Activated T-helper 1 cell treated with anti-CD3 and anti-CD28 coated beads, Interleukin-12 subunit alpha, Interleukin-12 subunit beta, Interleukin-2, Interleukin-4 antibody, amounts not matched to agents 30 ng/mL and 10 ng/mL and 1 ng/mL, durations not matched to agents 14 hours and 24 hours and 36 hours (primary cell): ENCODE measurements around the gene DAPK3. TPM values are rescaled to one million over a fixed set of nuclear protein-coding genes. Genes with fewer than 3 reads are reported as not detected.

Experiments
- DNase-seq: peaks from one replicate; pipeline ENCODE4 v3.0.0; 2021; ENCODE audit warnings: low spot score
- H3K27ac Mint-ChIP-seq: one replicate; pipeline ENCODE4 v1.8.0; 2021; ENCODE audit warnings: mild to moderate bottlenecking, mixed read lengths
- H3K27me3 Mint-ChIP-seq: one replicate; pipeline ENCODE4 v1.8.0; 2022; ENCODE audit warnings: mild to moderate bottlenecking, moderate library complexity, mixed read lengths; ENCODE audit not compliant: insufficient read depth
- H3K36me3 Mint-ChIP-seq: one replicate; pipeline ENCODE4 v1.8.0; 2021; ENCODE audit warnings: low read depth, mixed read lengths
- H3K4me1 Mint-ChIP-seq: one replicate; pipeline ENCODE4 v1.8.0; 2021; ENCODE audit warnings: low read depth, mixed read lengths
- H3K4me3 Mint-ChIP-seq: one replicate; pipeline ENCODE4 v1.8.0; 2021; ENCODE audit warnings: mild to moderate bottlenecking, moderate library complexity, mixed read lengths
- H3K9me3 Mint-ChIP-seq: one replicate; pipeline ENCODE4 v1.8.0; 2021; ENCODE audit warnings: mixed read lengths
- intact Hi-C: fragments of 100-400 bp; cut with micrococcal nuclease; formaldehyde crosslinking; loops from one replicate; pipeline ENCODE4 v1.15.1; 2024
- total RNA-seq: library from RNA; stranded (reverse); gene quantifications from 2 replicates; pipeline ENCODE4 v1.2.3, GENCODE V29; 2022

DAPK3 gene
- total RNA-seq, 1 donor from 2014 or later, result 47.3 TPM

DNA sequence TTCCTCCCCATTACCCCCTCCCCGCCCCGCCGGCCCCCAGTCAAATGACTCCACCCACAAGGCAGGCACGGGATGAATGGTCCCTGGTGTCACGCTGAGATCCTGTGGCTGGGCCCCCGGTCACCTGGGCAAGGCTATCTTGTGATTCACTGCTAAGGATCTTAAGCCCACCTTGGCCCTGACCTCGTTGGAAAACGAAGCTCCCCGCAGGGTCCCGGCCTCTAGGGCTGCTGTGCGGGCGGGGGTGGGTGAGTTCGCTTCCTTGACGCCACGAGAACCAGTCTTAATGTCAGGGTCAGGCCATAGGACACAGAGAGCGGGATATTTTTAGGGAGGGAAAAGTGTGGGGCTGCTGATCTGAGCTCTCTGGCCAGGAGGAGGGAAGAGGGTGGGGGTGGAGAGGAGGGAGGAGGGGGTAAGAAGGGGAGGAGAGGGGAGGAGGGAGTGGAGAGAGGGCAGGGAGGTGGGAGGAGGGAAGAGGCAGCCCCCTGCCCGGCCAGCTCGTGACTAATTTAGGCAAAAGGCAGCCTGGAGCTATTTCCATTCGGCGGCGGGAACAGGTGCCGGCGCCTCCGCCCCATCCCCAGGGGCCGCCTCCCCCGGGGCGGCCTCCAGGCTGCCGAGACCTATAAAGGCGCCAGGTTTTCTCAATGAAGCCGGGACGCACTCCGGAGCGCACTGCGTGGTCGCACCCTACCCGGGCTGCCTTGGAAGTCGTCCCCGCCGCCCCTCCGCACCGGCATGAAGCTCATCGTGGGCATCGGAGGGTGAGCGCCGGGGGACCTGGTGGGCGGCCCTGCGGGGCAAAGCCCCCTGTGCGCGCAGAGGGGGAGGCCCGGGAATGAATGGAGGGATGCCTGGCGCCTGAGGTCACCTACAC lies 37.7 kb downstream of the DAPK3 start, which contains the start of gene NMRK2:
Gene NMRK2, plus strand, starts transcription at position 139 of the 880 bp plus-strand sequence. Its CDS starts 603 bp downstream, at position 742.
- intact Hi-C loops, result no loop called here
- no peaks in the 10 kb centered on the region for H3K4me1 Mint-ChIP-seq
- no peaks in the 10 kb centered on the region for H3K36me3 Mint-ChIP-seq
- peaks cover 31% of the 10 kb centered on the region for H3K27me3 Mint-ChIP-seq
- H3K4me3 Mint-ChIP-seq, result no peak within 1 kb of the TSS
- H3K27ac Mint-ChIP-seq, result no peak within 1 kb of the TSS
- no peak for DNase-seq
- no peaks in the 10 kb centered on the region for H3K9me3 Mint-ChIP-seq

DNA sequence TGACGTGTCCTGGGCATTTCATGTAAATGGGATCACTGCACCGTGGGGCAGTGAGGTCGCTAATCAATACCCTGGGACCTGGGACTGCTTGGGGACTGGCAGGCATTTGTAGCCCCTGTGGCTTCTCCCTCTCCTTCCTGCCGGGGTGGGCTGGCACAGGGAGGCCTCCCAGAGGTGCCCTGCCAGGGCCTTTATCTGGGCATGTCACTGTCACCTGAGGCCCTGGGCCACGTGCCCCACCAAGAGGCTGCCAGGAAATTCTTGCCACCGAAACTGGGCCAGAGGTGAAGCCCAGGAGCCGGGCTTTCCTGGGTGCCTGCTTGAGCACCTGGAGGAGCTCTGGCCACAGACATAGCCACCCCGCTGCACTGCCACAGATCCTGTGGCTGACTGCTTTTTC lies 39.9 kb downstream of the DAPK3 start:
- H3K27me3 Mint-ChIP-seq, result peaks cover 31% of the 10 kb centered on the region
- intact Hi-C loops, result no loop called here
- no peaks in the 10 kb centered on the region for H3K9me3 Mint-ChIP-seq
- H3K4me3 Mint-ChIP-seq, result no peak overlapping the region
- DNase-seq, result no peak
- H3K4me1 Mint-ChIP-seq, result no peaks in the 10 kb centered on the region
- no peaks in the 10 kb centered on the region for H3K36me3 Mint-ChIP-seq
- H3K27ac Mint-ChIP-seq, result no peak overlapping the region

DNA sequence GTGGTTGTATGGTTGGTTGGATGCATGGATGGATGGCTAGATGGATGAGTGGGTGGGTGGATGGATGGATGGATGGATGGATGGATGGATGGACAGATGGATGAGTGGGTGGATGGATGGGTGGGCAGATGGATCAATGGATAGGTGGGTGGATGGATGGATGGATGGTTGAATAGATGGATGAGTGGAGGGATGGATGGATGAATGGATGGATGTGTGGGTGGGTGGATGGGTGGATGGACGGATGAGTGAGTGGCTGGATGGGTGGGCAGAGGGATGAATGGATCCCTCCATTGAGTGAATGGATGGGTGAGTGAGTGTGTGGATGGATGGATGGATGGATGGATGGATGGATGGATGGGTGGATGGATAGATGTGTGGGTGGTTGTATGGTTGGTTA lies 47.0 kb downstream of the DAPK3 start:
- peaks cover 2% of the 10 kb centered on the region for H3K36me3 Mint-ChIP-seq
- no peak overlapping the region for H3K4me3 Mint-ChIP-seq
- H3K27ac Mint-ChIP-seq, result no peak overlapping the region
- intact Hi-C loops, result no loop called here
- peaks cover 2% of the 10 kb centered on the region for H3K27me3 Mint-ChIP-seq
- no peaks in the 10 kb centered on the region for H3K4me1 Mint-ChIP-seq
- H3K9me3 Mint-ChIP-seq, result peaks cover 24% of the 10 kb centered on the region
- no peak for DNase-seq

DNA sequence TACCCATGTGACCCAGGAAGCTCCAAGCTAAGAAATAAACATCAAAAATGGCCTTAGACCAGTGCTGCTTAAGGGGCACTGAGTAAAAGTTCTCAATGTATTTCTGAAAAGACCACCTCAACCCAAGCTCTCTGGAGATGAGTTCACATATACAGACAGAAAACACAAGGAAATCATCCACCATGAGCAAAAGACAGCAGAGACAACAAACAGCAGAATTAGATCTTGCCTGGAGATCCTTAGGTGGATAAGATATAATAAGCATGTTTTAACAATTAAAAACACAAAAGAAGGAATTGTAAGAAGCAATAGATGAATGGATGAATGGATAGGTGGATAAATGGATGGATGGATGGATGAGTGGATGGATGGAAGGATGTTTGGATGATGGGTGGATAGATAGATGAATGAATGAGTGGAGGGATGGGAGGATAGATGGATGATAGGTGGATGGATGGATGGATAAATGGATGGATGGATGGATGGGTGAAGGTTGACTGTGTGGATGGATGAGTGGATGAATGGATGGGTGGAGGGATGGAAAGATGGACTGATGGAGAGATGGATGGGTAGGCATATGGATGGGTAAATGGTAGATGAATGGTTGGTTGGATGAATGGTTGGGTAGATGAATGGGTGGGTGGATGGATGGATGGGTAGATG lies 47.7 kb downstream of the DAPK3 start:
- no peak for DNase-seq
- H3K36me3 Mint-ChIP-seq, result peaks cover 2% of the 10 kb centered on the region
- H3K27me3 Mint-ChIP-seq, result no peaks in the 10 kb centered on the region
- no peak overlapping the region for H3K27ac Mint-ChIP-seq
- H3K9me3 Mint-ChIP-seq, result peaks cover 24% of the 10 kb centered on the region
- H3K4me3 Mint-ChIP-seq, result no peak overlapping the region
- no peaks in the 10 kb centered on the region for H3K4me1 Mint-ChIP-seq
- intact Hi-C loops, result no loop called here

DNA sequence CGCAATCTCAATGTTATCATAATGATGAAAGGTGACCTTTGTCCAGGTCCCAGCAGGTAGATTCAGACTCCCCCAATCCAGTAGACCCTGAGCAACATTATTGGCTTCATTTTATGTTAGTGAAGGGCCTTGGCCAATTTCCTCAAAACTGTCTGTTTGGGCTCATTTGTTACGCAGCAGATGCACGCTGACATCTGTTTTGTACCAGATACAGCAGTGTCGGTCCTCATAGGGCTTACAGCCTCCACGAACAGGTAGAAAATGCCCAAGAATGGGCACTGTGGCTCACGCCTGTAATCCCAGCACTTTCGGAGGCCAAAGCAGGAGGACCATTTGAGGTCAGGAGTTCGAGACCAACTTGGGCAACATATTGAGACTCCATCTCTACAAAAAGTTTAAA lies 51.1 kb downstream of the DAPK3 start:
- Mint-ChIP-seq H3K4me3 (no peak overlapping the region), H3K27ac (no peak overlapping the region), H3K9me3 (peaks cover 28% of the 10 kb centered on the region), H3K4me1 (no peaks in the 10 kb centered on the region), H3K27me3 (no peaks in the 10 kb centered on the region), H3K36me3 (peaks cover 2% of the 10 kb centered on the region)
- DNase-seq, result no peak
- intact Hi-C loops, result no loop called here

DNA sequence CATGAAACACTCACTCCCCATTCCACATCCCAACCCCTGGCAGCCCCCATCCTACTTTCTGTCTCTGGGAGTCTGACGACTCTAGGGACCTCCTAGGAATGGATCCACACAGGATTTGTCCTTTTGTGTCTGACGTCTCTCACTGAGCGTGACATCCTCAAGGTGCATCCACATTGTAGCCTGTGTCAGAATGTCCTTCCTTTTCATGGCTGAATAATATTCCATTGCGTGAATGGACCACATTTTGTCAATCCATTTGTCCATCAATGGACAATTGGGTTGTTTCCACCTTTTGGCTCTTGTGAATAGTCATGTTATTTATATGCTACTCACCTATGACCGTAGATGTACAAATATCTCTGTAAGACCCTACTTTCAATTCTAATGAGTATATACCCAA lies 54.9 kb downstream of the DAPK3 start:
- Mint-ChIP-seq H3K27ac (no peak overlapping the region), H3K36me3 (no peaks in the 10 kb centered on the region), H3K4me1 (no peaks in the 10 kb centered on the region), H3K4me3 (no peak overlapping the region), H3K27me3 (no peaks in the 10 kb centered on the region), H3K9me3 (peaks cover 9% of the 10 kb centered on the region)
- no peak for DNase-seq
- intact Hi-C loops, result no loop called here

DNA sequence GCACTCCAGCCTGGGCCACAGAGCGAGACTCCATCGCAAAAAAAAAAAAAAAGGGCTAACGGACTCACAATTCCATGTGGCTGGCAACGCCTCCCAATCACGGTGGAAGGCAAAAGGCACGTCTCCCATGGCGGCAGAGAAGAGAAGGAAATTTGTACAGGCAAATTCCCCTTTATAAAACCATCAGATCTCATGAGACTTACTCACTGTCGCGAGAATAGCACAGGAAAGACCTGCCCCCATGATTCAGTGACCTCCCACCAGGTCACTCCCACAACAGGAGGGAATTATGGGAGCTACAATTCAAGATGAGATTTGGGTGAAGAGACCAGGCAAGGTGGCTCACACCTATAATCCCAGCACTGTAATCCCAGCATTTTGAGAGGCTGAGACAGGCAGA lies 56.7 kb downstream of the DAPK3 start:
- H3K4me1 Mint-ChIP-seq, result no peaks in the 10 kb centered on the region
- no peaks in the 10 kb centered on the region for H3K27me3 Mint-ChIP-seq
- no peak for DNase-seq
- no peaks in the 10 kb centered on the region for H3K36me3 Mint-ChIP-seq
- H3K9me3 Mint-ChIP-seq, result peaks cover 7% of the 10 kb centered on the region
- intact Hi-C loops, result no loop called here
- H3K4me3 Mint-ChIP-seq, result no peak overlapping the region
- H3K27ac Mint-ChIP-seq, result no peak overlapping the region

DNA sequence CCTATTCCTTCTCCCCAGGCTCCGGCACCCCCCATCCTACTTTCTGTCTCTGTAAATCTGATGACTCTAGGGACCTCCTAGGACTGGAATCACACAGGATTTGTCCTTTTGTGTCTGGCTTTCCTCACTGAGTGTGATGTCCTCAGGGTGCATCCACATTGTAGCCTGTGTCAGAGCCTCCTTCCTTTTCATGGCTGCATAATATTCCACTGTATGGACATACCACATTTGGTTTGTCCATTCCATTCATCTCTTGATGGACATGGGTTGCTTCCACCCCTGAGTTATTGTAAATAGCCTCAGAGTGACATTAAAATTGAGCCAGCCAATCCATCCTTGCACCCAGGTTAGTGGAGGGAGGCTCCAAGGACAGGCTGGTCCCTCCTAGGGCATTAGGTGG lies 60.8 kb downstream of the DAPK3 start:
- Mint-ChIP-seq H3K36me3 (no peaks in the 10 kb centered on the region), H3K9me3 (peaks cover 3% of the 10 kb centered on the region), H3K4me1 (no peaks in the 10 kb centered on the region), H3K27me3 (no peaks in the 10 kb centered on the region), H3K27ac (no peak overlapping the region), H3K4me3 (no peak overlapping the region)
- DNase-seq, result no peak
- intact Hi-C loops, result no loop called here

Other genes with a start within 250 kb of the DAPK3 start
- 45.4 and 48.9 TPM in 2 replicates for gene APBA3, start 209.4 kb downstream of the DAPK3 start, total RNA-seq
- gene MRPL54, start 208.4 kb downstream of the DAPK3 start, total RNA-seq, result 88.2 and 94.7 TPM in 2 replicates
- gene RAX2, start 198.9 kb downstream of the DAPK3 start, total RNA-seq, result not detected in 2 replicates
- gene MATK, start 184.7 kb downstream of the DAPK3 start, total RNA-seq, result 21.5 and 24.3 TPM in 2 replicates
- 0.39 TPM in 1 of 2 replicates, not detected in the other for gene ZFR2, start 102.1 kb downstream of the DAPK3 start, total RNA-seq
- not detected in 2 replicates for gene ATCAY, start 90.4 kb downstream of the DAPK3 start, total RNA-seq
- gene NMRK2, start 38.0 kb downstream of the DAPK3 start, total RNA-seq, result not detected in 2 replicates
- gene EEF2, start 14.4 kb upstream of the DAPK3 start, total RNA-seq, result 2,359 TPM in 2 replicates
- 37.6 and 41.0 TPM in 2 replicates for gene PIAS4, start 36.6 kb upstream of the DAPK3 start, total RNA-seq
- gene ZBTB7A, start 95.8 kb upstream of the DAPK3 start, total RNA-seq, result 37.1 and 41.3 TPM in 2 replicates
- gene MAP2K2, start 153.0 kb upstream of the DAPK3 start, total RNA-seq, result 131 and 135 TPM in 2 replicates
- gene CREB3L3, start 182.5 kb upstream of the DAPK3 start, total RNA-seq, result 0.13 TPM in 1 of 2 replicates, not detected in the other
- gene SIRT6, start 211.5 kb upstream of the DAPK3 start, total RNA-seq, result 42.6 and 46.4 TPM in 2 replicates
- 0.49 and 0.54 TPM in 2 replicates for gene ANKRD24, start 211.6 kb upstream of the DAPK3 start, total RNA-seq